ENCODE data around the gene ADAMTSL3.
"Not testable (repeated sequence)": the region's sequence is repeated elsewhere in the genome, so short reads cannot be mapped to it uniquely, and the experiment has no call there.

Gene ADAMTSL3

DNA sequence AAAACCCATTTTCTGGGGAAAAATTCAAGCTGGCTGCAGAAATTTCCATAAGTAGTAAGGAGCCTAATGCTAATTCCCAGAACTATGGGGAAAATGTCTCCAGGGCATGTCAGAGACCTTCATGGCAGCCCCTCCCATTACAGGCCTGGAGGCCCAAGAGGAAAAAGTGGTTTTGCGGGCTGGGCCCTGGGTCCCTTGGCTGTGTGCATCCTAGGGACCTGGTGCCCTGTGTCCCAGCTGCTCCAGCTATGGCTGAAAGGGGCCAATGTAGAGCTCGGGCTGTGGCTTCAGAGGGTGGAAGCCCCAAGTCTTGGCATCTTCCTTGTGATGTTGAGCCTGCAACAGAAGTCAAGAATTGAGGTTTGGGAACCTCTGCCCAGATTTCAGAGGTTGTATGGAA, 48.4 kb downstream of the ADAMTSL3 start:
- not testable (repeated sequence) for H3K36me3 Mint-ChIP-seq; H3K4me3 Mint-ChIP-seq; H3K9me3 Mint-ChIP-seq (ENCODE audit: low read depth); H3K27ac Mint-ChIP-seq; H3K27me3 Mint-ChIP-seq; H3K4me1 Mint-ChIP-seq (ENCODE audit: low read depth)

DNA sequence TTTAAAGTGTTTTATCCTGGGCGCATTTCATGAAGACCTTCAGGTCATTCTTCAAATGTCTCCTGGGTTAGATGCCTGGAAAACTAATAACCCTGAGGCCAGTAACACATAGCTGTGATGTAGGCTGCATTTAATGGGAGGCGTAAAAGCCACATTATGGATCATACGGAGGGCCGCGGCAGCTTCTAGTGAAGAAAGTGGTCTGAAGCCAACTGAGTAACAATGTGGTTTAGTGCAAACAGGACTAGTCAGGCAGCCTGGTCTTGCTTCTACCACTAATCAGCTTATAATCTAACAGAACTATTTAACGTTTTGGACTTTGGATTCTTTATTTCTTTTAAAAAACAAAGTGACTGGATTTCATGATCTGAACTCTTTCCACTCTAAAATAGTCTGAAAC, 54.4 kb downstream of the ADAMTSL3 start:
- H3K27ac Mint-ChIP-seq, result no peak overlapping the region
- no peaks in the 10 kb centered on the region for H3K9me3 Mint-ChIP-seq (ENCODE audit: low read depth)
- H3K36me3 Mint-ChIP-seq, result no peaks in the 10 kb centered on the region
- no peaks in the 10 kb centered on the region for H3K4me1 Mint-ChIP-seq (ENCODE audit: low read depth)
- H3K27me3 Mint-ChIP-seq, result peaks cover 8% of the 10 kb centered on the region
- H3K4me3 Mint-ChIP-seq, result no peak overlapping the region

- Mint-ChIP-seq H3K27me3 (peaks cover 8% of the 10 kb centered on the region), H3K9me3 (ENCODE audit: low read depth) (no peaks in the 10 kb centered on the region), H3K36me3 (no peaks in the 10 kb centered on the region), H3K4me3 (no peak overlapping the region), H3K4me1 (ENCODE audit: low read depth) (no peaks in the 10 kb centered on the region), H3K27ac (no peak overlapping the region)
These were observed 55.3 kb downstream of the ADAMTSL3 start for GRCh38 chr15:83709241-83709640.

GRCh38 chr15:83709811-83710210, 55.9 kb downstream of the ADAMTSL3 start:
- Mint-ChIP-seq H3K27me3 (peaks cover 8% of the 10 kb centered on the region), H3K36me3 (no peaks in the 10 kb centered on the region), H3K4me3 (no peak overlapping the region), H3K4me1 (ENCODE audit: low read depth) (no peaks in the 10 kb centered on the region), H3K27ac (no peak overlapping the region), H3K9me3 (ENCODE audit: low read depth) (no peaks in the 10 kb centered on the region)

DNA sequence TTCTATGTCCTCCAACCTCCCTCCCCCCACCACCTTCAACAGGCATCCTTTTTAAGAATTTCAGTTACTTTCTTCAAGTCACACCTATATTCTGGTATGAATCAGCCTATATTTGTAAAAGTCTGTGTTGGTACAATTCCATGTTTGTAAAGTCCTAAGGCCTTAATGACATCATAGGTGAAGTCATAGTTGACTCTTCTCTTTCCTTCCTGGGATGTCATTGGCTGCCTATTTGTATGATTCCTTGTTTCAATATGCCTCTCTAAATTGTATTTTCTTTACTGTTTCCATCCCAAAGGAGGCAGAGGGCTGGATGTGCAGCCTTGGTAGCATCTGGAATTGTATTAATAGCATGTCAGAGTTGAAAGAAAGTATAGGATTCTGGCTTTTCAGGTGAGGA, 56.5 kb downstream of the ADAMTSL3 start:
- Mint-ChIP-seq H3K4me1 (ENCODE audit: low read depth) (no peaks in the 10 kb centered on the region), H3K36me3 (no peaks in the 10 kb centered on the region), H3K27me3 (peaks cover 10% of the 10 kb centered on the region), H3K4me3 (no peak overlapping the region), H3K27ac (no peak overlapping the region), H3K9me3 (ENCODE audit: low read depth) (no peaks in the 10 kb centered on the region)

DNA sequence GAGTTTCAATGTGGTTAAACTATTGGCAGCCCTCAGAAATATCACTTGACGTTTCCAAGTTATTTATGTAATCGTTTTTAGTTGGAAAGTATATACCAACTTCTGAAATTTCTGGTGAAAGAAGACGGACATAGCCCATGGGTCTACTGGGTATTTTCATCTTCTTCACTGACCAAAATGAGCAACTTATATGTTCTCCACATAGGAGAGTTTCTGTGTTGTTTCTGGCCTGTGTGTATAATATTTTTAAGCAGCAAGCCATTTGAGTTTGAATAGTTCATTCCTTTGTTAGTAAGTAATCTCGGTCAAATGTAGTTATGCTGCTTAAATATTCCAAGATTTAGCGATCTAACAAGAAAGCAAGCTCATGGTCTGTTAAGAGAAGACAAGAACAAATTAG, 57.3 kb downstream of the ADAMTSL3 start:
- H3K9me3 Mint-ChIP-seq (ENCODE audit: low read depth), result no peaks in the 10 kb centered on the region
- H3K36me3 Mint-ChIP-seq, result no peaks in the 10 kb centered on the region
- H3K27ac Mint-ChIP-seq, result no peak overlapping the region
- H3K4me1 Mint-ChIP-seq (ENCODE audit: low read depth), result no peaks in the 10 kb centered on the region
- peaks cover 11% of the 10 kb centered on the region for H3K27me3 Mint-ChIP-seq
- no peak overlapping the region for H3K4me3 Mint-ChIP-seq

- no peaks in the 10 kb centered on the region for H3K4me1 Mint-ChIP-seq (ENCODE audit: low read depth)
- peaks cover 16% of the 10 kb centered on the region for H3K27me3 Mint-ChIP-seq
- H3K36me3 Mint-ChIP-seq, result no peaks in the 10 kb centered on the region
- H3K27ac Mint-ChIP-seq, result no peak overlapping the region
- no peaks in the 10 kb centered on the region for H3K9me3 Mint-ChIP-seq (ENCODE audit: low read depth)
- no peak overlapping the region for H3K4me3 Mint-ChIP-seq
These were observed 59.3 kb downstream of the ADAMTSL3 start for GRCh38 chr15:83713242-83713641.

- no peak overlapping the region for H3K4me3 Mint-ChIP-seq
- H3K27ac Mint-ChIP-seq, result no peak overlapping the region
- H3K27me3 Mint-ChIP-seq, result peaks cover 13% of the 10 kb centered on the region
- H3K9me3 Mint-ChIP-seq (ENCODE audit: low read depth), result no peaks in the 10 kb centered on the region
- H3K4me1 Mint-ChIP-seq (ENCODE audit: low read depth), result no peaks in the 10 kb centered on the region
- no peaks in the 10 kb centered on the region for H3K36me3 Mint-ChIP-seq
These were observed 61.2 kb downstream of the ADAMTSL3 start for GRCh38 chr15:83714939-83715628.

DNA sequence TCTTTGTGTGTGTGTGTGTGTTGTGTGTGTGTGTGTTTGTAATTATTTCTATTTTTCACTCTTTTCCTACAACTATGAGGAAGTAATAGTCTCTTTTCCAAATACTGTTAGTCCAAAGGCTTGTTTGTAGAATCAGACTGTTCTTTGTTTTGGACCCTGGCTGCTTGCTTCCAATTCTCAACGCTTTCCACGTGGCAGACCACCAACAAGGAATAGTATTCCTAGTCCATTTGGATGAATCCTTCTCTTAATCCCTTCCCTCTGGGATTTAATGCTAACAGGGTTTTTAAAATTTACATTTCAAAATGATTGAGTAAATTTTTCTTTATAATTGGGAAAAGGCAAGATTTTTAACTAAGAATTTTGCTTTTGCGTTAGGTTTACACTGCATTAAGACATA, 62.7 kb downstream of the ADAMTSL3 start:
- Mint-ChIP-seq H3K4me3 (no peak overlapping the region), H3K9me3 (ENCODE audit: low read depth) (no peaks in the 10 kb centered on the region), H3K4me1 (ENCODE audit: low read depth) (no peaks in the 10 kb centered on the region), H3K27me3 (peaks cover 13% of the 10 kb centered on the region), H3K27ac (no peak overlapping the region), H3K36me3 (no peaks in the 10 kb centered on the region)

GRCh38 chr15:83717010-83717409, 63.1 kb downstream of the ADAMTSL3 start:
- H3K4me1 Mint-ChIP-seq (ENCODE audit: low read depth), result no peaks in the 10 kb centered on the region
- H3K36me3 Mint-ChIP-seq, result no peaks in the 10 kb centered on the region
- peaks cover 13% of the 10 kb centered on the region for H3K27me3 Mint-ChIP-seq
- no peaks in the 10 kb centered on the region for H3K9me3 Mint-ChIP-seq (ENCODE audit: low read depth)
- H3K4me3 Mint-ChIP-seq, result no peak overlapping the region
- no peak overlapping the region for H3K27ac Mint-ChIP-seq

- Mint-ChIP-seq H3K9me3 (ENCODE audit: low read depth) (no peaks in the 10 kb centered on the region), H3K4me3 (no peak overlapping the region), H3K4me1 (ENCODE audit: low read depth) (no peaks in the 10 kb centered on the region), H3K36me3 (no peaks in the 10 kb centered on the region), H3K27me3 (peaks cover 10% of the 10 kb centered on the region), H3K27ac (no peak overlapping the region)
These were observed 66.5 kb downstream of the ADAMTSL3 start for GRCh38 chr15:83720468-83720867.

GRCh38 chr15:83721031-83721430, 67.1 kb downstream of the ADAMTSL3 start:
- H3K4me1 Mint-ChIP-seq (ENCODE audit: low read depth), result no peaks in the 10 kb centered on the region
- H3K36me3 Mint-ChIP-seq, result no peaks in the 10 kb centered on the region
- no peak overlapping the region for H3K27ac Mint-ChIP-seq
- H3K4me3 Mint-ChIP-seq, result no peak overlapping the region
- peaks cover 6% of the 10 kb centered on the region for H3K27me3 Mint-ChIP-seq
- no peaks in the 10 kb centered on the region for H3K9me3 Mint-ChIP-seq (ENCODE audit: low read depth)

- Mint-ChIP-seq H3K27me3 (peaks cover 6% of the 10 kb centered on the region), H3K36me3 (no peaks in the 10 kb centered on the region), H3K4me1 (ENCODE audit: low read depth) (no peaks in the 10 kb centered on the region), H3K4me3 (no peak overlapping the region), H3K9me3 (ENCODE audit: low read depth) (no peaks in the 10 kb centered on the region), H3K27ac (no peak overlapping the region)
These were observed 68.1 kb downstream of the ADAMTSL3 start for GRCh38 chr15:83721981-83722380.

DNA sequence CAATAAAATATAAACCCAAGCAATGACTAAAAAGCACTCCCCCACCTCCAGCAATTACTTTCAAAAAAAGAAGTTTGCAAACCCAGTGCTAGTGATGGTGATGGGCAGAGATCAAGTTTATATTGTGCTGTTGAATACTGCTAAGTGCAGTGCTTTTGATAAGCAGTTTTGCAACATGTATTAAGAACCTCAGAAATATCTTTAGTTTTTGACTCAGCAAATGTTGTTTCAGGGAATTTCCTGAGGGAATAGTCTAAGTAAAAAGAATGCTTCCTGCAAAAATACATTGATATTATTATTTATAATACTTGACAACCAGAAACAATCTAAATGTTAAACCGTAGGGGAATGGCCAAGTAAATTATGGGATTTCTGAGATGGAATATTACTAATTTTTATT, 69.3 kb downstream of the ADAMTSL3 start:
- H3K27me3 Mint-ChIP-seq, result peaks cover 2% of the 10 kb centered on the region

DNA sequence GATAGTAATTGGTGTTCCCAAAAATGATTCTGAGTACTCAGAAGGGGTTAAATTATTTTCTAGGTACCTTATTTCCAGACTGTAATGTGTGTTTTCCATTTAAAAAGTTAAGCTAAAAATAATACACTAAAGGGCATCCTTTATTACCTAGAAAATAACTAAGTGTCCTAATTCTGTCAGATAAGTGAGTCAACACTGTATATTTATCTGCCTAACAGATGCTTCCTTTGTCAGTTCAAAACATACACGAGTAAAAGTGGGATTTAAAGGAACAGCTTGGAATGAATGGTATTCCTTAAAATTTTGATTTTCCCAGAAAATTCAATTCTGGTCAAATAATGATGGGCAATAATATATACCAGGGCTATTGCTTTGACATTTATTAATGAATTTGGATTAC, 78.3 kb downstream of the ADAMTSL3 start:
- H3K27ac Mint-ChIP-seq, result no peak overlapping the region
- H3K27me3 Mint-ChIP-seq, result peaks cover 23% of the 10 kb centered on the region
- no peak overlapping the region for H3K4me3 Mint-ChIP-seq
- H3K36me3 Mint-ChIP-seq, result no peaks in the 10 kb centered on the region
- H3K9me3 Mint-ChIP-seq (ENCODE audit: low read depth), result no peaks in the 10 kb centered on the region
- no peaks in the 10 kb centered on the region for H3K4me1 Mint-ChIP-seq (ENCODE audit: low read depth)

More for the DNA sequence above, 69.3 kb downstream of the ADAMTSL3 start:
- Mint-ChIP-seq H3K4me1 (ENCODE audit: low read depth) (no peaks in the 10 kb centered on the region), H3K4me3 (no peak overlapping the region), H3K27ac (no peak overlapping the region), H3K36me3 (no peaks in the 10 kb centered on the region), H3K9me3 (ENCODE audit: low read depth) (no peaks in the 10 kb centered on the region)

- H3K27ac Mint-ChIP-seq, result no peak overlapping the region
- no peak overlapping the region for H3K4me3 Mint-ChIP-seq
- H3K9me3 Mint-ChIP-seq (ENCODE audit: low read depth), result no peaks in the 10 kb centered on the region
- no peaks in the 10 kb centered on the region for H3K36me3 Mint-ChIP-seq
- peaks cover 23% of the 10 kb centered on the region for H3K27me3 Mint-ChIP-seq
- H3K4me1 Mint-ChIP-seq (ENCODE audit: low read depth), result no peaks in the 10 kb centered on the region
These were observed 78.8 kb downstream of the ADAMTSL3 start for GRCh38 chr15:83732770-83733169.

All from activated naive CD8-positive, alpha-beta T cell (primary cell).